Embryonic facial prominence (tissue), 1 donor: ENCODE results near the gene CIZ1.

ENCODE experiments used
- DNase-seq: peaks from one replicate; pipeline ENCODE4 v3.0.0-alpha.2; 2016; ENCODE audit errors: extremely low spot score

The CIZ1 gene

DNA sequence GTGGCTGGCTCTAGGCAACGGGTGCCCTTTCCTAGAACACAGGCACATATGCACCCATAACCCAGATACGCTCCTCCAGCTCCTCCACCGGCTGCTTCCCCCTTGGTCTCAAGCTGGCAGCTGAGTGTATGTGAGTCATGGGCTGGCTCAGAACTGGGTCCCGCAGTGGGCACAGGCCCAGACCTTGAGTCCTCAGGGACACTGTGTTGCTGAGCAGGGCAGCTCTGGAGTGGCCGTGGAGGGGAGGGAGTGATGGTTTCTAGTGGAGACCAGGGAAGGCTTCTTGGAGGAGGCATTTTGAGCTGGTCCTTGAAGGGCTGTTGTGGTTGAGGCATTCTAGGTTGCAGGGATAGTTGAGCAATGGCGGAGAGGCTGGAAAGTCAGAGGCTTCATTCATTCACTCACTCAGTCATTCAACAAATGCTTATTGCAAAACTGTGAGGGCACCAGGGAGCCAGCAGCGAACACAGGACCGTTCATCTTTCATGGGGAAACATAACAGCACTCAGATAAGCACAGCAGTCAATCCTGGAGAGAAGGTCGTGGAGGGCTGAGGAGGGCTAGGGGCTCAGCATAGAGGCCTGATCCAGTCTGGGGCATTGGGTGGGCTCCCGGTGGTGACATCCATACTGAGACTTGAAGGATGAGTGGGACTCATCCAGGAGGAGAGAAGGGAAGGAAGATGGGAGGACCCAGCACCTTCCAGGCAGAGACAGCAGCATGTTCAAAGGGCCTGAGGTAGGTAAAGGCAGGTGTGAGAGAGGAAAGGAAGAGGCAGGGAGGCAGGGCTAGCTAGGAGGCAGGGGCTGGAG is 29.0 kb downstream of the CIZ1 start:
- no peak for DNase-seq

GRCh38 chr9:128161215-128161902 is 30.0 kb downstream of the CIZ1 start:
- no peak for DNase-seq

GRCh38 chr9:128160603-128160987 is 30.8 kb downstream of the CIZ1 start:
- DNase-seq, result no peak

- peak; percentile 90 for DNase-seq
Measured at GRCh38 chr9:128159784-128160602, 31.4 kb downstream of the CIZ1 start, which contains the start of gene BBLN. Gene BBLN (plus strand): TSS chr9:128160265. CDS start chr9:128160408, 143 bp downstream.

DNA sequence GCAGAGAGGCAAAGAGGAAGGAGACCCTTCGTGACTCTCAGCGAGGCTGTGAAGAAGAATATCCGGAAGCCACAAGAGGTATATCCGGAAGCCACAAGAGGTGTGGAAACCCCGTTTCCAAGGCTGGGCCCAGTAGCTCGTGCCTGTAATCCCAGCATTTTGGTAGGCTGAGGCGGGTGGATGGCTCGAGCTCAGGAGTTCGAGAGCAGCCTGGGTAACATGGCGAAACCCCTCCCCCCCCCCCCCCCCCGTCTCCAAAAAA is 31.9 kb downstream of the CIZ1 start:
- no peak for DNase-seq

GRCh38 chr9:128155736-128156500 is 35.5 kb downstream of the CIZ1 start:
- no peak for DNase-seq

DNA sequence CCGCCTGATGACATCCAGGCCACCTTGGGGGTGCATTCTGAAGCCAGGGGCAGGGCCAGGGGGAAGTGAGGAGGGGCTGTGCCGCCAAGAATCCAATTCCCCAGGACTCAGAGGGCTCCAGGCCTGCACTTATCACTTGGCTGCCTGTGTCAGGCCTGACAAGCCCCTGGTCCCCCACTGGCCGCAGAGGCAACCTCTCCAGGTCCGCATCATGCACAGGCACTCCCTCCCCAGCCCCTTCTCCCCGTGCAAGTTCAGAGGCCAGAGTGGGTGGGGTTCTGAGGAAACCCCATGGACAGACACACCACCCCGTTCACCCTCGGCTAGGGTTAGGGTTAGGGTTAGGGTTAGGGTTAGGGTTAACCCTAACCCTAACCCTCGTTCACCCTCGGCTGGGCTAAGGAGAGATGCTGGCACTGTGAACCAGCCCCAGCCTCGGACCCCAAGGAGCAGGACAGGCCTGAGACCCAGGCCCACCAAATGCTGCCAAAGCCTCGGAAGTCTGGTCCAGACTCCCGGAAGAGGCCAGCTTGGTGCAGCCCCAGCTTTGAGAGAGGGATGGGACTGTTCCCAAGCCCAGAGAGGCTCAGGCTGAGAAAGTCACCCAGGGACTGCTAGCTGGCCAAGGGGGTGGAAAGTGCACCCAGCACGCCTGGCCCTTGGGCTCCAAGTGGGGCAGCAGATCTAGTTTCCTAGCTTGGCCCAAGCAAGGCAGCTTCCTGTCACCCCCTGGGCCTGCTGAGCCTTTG is 37.3 kb downstream of the CIZ1 start:
- no peak for DNase-seq

DNA sequence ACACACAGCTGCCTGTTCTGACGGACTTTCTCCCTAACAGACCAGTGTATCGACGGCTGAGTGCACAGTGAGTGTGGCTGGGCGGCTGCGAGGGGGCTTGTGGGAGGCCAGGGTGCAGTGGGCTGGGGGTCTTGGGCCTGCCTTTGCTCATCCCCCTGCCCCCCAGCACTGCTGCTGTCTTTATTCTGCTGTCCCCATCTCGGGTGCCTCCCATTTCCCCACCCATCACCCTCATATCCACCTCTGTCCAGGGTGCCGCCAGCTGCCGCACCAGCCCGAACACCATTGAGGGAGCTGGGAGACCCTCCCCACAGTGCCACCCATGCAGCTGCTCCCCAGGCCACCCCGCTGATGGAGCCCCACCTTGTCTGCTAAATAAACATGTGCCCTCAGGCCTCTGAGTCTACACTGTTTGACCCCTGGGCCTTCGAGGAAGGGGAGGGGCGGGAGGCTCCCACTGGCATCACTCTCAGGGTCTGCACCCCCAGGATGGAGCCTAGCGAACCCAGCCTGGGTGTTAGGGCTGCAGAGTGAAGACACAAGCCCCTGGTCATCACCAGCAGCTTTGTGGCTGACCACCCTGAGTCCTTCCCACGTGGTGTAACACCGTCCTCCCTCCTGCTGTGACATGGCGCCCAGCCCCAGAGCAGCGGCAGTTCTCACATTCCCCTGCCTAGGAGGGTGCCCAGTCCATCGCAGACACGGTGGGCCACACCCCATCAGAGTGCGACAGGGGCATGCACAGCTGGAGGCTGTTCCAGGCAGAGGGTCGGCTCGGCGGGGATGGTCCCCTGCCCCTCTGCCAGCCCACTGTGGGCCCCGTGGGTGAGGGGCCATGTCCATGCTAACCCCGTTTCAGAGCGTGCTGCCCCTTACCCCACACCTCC is 38.1 kb downstream of the CIZ1 start:
- no peak for DNase-seq

DNA sequence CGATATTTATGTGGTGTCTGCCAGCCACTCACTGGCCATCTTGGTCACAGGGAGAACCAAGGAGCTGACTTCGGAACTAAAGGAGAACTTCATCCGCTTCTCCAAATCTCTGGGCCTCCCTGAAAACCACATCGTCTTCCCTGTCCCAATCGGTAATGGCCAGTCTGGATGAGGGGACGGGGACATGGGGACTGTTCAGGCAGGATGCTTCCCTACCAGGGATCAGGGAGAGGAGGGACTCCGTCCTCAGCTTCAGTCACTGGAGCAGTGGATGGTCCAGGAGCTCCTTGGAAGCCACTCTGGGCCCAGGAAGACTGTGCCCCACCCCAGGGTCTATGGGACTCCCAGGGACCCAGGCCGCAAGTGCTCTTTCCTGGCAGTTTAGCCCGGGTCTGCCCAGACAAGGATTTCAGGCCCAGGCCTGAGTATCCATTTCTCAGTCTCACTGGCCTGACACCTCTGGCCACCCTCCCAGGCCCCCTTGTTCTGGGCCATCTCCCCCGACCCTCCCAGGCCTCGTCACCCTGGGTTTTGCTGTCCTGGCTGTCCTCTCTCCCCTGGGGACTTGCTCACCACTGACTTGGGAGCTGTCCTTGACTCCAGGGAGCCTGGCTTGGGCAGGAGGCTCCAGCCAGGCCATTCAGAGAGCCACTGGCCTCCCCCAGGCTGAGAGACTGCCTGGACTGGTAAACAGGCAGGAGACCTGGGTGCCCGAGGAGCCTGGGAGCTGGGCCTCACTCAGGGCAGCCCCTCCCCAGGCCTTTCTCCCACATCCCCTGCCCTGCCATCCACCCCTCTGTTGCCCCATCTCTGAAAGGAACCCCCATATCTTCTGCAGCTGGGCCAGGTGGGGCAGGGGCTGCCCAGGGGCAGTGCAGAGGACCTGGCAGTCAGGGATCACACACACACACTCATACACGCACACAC is 39.0 kb downstream of the CIZ1 start:
- no peak for DNase-seq

- no peak for DNase-seq
Measured at GRCh38 chr9:128151309-128152132, 39.9 kb downstream of the CIZ1 start.

- no peak for DNase-seq
Measured at GRCh38 chr9:128150594-128151308, 40.6 kb downstream of the CIZ1 start.

DNA sequence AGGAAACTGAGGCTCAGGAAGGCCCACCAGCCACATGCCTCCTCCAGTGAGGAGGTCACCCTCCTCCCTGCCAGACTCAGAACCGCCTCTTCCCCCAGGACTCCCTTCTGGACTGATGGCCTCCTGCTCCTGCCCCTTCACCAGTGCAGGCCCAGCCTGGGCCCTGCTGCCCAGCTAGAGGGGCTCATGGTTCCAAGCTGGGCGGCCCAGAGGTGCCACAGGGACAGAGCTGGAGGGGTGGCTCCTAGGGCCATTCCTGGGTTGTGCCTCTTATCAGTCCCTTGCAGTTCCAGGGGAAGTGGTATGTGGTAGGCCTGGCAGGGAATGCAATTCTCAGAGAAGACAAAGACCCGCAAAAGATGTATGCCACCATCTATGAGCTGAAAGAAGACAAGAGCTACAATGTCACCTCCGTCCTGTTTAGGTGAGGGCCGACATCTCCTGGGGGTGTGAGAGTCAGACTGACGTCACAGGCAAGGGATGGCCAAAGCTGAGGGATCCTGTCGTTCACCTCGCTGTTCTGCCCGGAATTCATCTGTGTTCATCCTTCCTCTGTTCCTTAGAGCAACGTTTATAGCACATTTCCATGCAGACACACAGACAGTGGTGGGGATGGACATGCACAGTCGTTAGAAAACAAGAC is 41.3 kb downstream of the CIZ1 start:
- no peak for DNase-seq

DNA sequence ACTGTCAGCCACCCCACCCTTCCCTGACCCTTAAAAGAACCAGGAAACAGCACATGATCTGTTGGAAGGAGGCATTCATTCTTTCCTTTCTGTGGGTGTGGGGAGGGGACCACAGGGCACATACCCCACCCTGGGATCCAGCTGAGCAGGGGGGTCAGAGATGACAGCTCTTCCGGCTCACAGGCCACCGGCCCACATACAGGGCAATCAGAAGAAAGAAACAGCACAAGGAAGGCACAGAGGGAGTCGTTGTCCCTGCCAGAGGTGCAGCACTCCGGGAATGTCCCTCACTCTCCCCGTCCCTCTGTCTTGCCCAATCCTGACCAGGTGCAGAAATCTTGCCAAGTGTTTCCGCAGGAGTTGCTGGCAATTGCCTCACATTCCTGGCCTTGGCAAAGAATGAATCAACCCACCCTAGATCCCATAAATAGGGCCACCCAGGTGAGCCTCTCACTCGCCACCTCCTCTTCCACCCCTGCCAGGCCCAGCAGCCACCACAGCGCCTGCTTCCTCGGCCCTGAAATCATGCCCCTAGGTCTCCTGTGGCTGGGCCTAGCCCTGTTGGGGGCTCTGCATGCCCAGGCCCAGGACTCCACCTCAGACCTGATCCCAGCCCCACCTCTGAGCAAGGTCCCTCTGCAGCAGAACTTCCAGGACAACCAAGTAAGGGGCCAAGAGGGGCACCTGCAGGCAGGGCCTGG is 42.2 kb downstream of the CIZ1 start, which contains the start of gene LCN2:
TSS of gene LCN2 (plus strand) at position 453 of the 701 bp plus-strand sequence. CDS start at position 526, 73 bp downstream.
- DNase-seq, result no peak

GRCh38 chr9:128148509-128149000 is 42.8 kb downstream of the CIZ1 start:
- no peak for DNase-seq

DNA sequence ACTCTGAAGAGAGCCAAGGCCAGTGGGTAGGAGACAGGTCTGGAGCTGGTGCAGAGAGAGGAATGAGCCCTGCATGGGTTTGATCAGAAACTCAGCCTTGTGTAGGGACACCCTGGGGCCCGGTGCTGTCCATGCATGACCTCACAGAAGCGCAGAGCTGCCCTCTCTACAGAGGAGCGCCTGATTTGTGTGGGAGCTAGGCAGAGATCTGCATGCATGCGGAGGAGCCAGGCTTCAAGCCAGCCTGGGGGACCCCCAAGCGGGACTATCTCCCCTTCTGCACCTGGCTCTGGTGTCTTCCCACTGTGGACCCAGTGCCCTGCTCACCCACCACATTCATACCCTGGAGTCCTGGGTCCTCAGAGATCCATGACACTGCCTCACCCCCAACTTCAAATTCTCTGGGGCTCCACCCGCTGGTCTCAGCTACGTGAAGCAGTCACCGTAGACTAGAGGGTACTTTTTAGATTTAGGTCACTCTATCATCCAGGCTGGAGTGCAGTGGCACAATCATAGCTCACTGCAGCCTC is 44.7 kb downstream of the CIZ1 start:
- DNase-seq, result no peak

GRCh38 chr9:128145951-128146351 is 45.4 kb downstream of the CIZ1 start:
- no peak for DNase-seq
